KG1 (cell line): ENCODE data around the gene PDE6B.
"Not testable (repeated sequence)": the region's sequence is repeated elsewhere in the genome, so short reads cannot be mapped to it uniquely, and the experiment has no call there.

Experiments
- DNase-seq: peaks from one replicate; lab custom pipeline; 2025; lab: John Stamatoyannopoulos, UW

PDE6B gene

GRCh38 chr4:669806-670559, 44.6 kb downstream of the PDE6B start:
- not testable (repeated sequence) for DNase-seq

DNA sequence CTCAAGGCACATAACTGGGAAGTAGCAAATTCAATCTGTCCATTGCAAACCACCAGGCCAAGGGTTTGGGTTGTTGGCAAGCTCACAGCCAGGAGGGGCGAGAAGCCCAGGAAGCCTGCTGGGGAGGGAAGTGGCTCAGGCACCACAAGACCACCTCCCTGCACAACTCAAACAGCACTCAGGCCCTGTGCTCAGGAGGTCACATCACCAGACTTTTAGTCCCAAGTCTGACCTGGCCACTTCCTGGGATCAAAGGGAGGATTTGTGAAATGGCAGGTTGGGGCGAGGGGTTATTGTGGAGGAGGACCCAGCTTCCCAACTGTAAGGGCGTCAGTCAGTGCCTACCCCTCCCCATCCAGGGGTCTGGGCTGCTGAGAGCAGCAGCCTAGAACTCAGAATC, 46.4 kb downstream of the PDE6B start:
- DNase-seq = no peak

GRCh38 chr4:673349-674091, 48.1 kb downstream of the PDE6B start:
- no peak for DNase-seq

- DNase-seq = peak; percentile 94
These were observed 49.0 kb downstream of the PDE6B start, which contains the start of the genes ATP5ME and MYL5 for GRCh38 chr4:674172-675035. TSS of gene ATP5ME (minus strand) at chr4:674276. CDS start at chr4:674247, 29 bp downstream. TSS of gene MYL5 (plus strand) at chr4:674542. CDS start at chr4:678027, 3,485 bp downstream.

DNA sequence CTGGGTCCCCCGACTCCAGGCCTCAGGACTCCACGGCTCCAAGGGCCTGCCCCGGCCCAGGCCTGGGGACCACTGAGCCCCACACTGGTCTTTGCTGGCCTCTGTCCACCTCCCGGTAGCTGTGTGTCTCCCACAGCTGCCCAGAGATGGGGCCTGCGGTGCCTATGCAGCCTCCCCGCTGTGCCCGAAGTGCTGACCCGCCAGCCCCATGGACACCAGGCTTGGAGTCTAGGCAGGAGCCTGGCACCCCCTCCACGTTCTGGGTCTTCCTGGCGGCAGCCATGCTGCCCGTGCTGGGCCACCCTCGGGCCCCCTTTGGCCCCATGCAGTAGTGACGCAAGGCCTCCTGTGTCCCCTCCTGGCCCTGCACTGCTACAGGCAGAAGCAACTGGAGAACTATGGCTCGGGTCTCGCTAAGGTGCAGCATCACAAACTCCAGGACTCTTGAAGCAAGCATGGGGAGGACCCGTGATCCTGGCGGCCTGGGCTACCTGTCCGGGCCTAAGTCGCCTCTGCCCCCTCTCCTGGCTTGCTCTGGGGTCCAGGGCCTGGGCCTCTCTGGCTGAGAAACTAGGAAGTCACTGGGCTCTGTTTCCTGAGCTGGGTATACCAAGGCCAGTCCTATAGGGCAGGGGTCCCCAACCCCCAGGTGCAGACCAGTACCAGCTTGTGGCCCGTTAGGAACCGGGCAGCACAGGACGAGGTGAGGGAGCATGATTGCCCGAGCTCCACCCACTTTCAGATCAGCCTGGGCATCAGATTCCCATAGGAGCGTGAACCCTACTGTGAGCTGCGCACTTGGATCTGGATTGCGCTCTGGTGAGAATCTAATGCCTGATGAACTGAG, 49.9 kb downstream of the PDE6B start:
- no peak for DNase-seq

DNA sequence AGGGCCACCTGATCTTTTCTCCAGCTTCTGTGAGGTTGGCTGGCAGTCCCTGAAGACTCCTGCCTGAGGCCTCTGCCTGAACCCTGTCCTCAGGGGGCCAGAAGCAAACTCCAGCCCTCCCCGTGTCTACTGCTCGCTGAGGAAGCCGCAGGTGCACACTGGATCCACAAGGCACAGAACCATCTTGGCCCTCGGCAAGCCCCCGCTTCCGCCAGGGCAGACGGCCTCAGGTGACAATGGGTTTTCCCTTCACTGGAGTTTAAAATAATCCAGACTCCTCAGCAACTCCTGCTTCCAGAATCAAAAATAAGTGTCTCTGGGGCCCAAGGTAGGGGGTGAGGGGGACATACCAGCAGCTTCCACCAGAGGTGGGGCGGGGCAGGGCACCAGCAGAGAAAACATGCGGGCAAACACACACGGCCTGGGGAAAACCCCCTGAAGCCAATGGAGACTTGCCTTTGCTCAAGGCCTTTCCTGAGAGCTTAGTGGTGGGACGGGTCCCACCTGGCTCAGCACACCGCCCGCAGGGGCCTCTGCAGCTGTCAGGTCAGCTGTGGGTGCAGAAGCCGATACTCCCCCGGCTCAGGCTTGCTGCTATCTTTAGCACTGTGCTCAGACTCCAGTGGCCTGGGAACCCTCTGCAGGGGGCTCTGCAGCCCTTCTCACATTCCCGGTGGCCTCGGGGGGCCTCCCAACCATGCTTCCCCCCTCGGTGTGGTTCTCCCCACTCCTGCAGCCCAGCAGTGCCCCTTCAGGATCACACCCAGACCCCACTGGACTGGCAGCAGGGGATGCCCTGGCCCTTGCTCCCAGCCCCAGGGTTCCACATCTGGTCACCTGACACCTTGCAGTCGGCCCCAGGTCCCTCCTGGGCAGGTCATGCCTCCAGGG, 50.9 kb downstream of the PDE6B start:
- no peak for DNase-seq

DNA sequence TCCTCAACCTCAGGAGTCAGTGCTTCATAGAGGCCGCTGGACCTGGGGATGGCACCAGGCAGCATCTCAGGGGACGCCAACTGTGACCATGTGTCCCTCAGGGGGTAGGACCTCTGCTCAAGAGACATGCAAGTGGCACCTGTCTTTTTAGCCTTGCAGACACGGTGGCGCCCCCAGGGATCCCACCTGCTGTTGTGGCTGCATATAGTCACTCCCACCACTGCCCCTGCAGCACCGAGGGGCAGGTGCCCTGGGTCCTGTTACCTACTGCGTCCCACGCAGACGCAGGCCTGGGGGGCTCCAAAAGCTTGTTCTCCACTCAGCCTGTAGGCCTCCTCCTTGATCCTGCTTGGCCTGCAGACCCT, 51.5 kb downstream of the PDE6B start:
- no peak for DNase-seq

DNA sequence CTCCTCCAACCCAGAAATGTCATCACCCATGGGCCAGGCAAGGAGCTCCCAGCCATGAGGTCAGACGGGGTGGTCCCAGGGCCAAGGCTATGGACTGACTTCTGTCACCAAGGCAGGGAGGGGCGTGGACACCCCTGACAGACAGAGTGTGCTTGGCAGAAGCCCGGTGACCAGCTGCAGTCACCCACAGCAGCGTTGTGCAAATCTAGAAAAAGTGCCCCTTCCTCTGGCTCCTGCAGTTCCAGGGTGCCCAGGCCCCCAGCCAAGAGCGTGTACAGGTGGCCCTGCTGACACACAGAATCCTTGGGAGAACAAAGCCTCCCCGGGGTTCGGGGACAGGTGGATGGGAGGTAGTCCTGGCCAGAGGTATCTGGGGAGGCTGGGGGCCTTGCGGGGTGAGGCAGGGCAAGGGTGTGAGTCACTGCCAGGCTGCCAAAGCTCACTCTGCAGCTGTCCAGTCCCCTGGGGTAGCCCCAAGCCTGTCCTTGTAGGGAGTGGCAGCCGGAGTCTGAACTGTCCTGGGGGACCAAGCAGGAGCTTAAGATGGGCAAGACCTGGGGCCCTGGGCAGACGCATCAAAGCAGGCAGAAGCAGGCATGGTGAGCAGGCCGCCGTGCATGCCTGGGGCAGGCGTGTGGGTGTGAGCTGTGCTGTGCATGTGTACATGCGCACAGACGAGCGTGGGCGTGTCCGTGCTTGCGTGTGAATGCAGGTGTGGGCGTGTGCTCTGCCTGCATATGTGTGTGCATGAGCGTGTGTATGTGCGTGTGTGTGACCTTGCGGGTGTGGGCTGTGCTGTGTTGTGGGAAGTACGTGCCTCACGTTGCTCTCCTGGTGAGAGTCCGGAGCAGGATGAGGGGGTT, 52.3 kb downstream of the PDE6B start:
- no peak for DNase-seq

GRCh38 chr4:678331-679103, 53.1 kb downstream of the PDE6B start:
- DNase-seq = no peak

DNA sequence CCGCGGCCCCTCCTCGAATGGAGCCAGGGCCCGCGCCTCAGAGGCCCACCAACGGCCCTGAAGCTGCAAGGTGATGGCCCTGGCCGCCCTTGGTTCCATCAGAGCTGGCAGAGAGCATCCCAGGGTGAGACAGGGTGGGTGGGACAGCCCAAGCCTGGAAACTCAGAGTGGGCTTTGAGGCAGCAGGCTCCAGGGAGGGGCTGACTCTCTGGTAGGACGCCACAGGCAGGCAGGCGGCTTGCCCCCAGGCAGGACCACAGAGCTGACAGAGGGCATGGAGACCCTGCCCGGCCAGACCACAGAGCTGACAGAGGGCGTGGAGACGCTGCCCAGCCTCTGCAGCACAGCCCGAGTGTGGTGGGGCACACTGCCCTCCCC, 53.7 kb downstream of the PDE6B start:
- DNase-seq = no peak

DNA sequence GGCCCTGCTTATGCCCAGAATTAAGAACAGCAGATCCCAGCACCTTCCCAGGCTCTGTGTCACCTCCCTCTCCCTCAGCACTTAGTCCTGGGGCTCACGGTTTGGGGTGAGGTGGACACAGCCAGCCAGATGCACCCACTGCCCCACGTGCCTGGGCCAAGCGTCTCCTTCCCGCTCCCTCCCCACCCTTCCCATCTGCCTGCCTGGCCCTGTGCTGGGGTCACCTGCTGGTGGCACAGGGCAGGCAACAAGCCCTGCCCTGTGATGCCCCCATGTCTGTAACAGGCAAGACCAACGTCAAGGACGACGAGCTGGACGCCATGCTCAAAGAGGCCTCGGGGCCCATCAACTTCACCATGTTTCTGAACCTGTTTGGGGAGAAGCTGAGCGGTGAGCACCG, 54.3 kb downstream of the PDE6B start:
- no peak for DNase-seq

DNA sequence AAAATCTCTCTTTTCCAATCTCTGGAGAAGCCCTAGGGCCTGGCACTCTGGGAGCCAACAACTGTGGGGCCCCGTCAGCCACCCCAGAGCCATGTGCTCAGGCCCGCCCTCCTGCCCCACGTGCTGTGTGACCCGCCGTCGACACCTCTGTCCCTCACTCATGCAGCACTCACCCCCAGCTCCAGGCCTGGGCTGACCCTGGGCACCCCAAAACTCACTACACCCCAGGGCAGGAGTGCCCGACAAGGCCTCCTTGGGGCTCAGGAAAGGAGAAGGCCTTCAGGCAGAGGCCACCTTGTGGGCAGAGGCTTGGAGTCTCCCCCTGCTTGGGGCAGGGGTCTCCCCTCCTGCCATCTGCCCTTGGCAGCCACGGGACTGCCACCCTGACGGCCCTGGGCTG, 54.7 kb downstream of the PDE6B start:
- DNase-seq = no peak

GRCh38 chr4:680551-680927, 55.2 kb downstream of the PDE6B start:
- DNase-seq = no peak

- DNase-seq = no peak
These were observed 55.7 kb downstream of the PDE6B start for GRCh38 chr4:680928-681645.

- DNase-seq = no peak
These were observed 56.5 kb downstream of the PDE6B start for GRCh38 chr4:681736-682451.

- no peak for DNase-seq
These were observed 57.3 kb downstream of the PDE6B start for GRCh38 chr4:682490-683172.
